GM21367 (cell line): ENCODE measurements around the gene FOXN1.
"Not testable (repeated sequence)": the region's sequence is repeated elsewhere in the genome, so short reads cannot be mapped to it uniquely, and the experiment has no call there.

Source experiments
- ATAC-seq: cut with Tn5 transposase; IDR thresholded peaks from one replicate; pipeline ENCODE4 v1.9.1; 2021; ENCODE audit not compliant: unreplicated experiment

The FOXN1 gene

GRCh38 chr17:28499684-28500357, 6.3 kb upstream of the FOXN1 start:
- ATAC-seq, result no peak

- ATAC-seq, result no peak
These were observed 5.3 kb upstream of the FOXN1 start for GRCh38 chr17:28500712-28501379.

DNA sequence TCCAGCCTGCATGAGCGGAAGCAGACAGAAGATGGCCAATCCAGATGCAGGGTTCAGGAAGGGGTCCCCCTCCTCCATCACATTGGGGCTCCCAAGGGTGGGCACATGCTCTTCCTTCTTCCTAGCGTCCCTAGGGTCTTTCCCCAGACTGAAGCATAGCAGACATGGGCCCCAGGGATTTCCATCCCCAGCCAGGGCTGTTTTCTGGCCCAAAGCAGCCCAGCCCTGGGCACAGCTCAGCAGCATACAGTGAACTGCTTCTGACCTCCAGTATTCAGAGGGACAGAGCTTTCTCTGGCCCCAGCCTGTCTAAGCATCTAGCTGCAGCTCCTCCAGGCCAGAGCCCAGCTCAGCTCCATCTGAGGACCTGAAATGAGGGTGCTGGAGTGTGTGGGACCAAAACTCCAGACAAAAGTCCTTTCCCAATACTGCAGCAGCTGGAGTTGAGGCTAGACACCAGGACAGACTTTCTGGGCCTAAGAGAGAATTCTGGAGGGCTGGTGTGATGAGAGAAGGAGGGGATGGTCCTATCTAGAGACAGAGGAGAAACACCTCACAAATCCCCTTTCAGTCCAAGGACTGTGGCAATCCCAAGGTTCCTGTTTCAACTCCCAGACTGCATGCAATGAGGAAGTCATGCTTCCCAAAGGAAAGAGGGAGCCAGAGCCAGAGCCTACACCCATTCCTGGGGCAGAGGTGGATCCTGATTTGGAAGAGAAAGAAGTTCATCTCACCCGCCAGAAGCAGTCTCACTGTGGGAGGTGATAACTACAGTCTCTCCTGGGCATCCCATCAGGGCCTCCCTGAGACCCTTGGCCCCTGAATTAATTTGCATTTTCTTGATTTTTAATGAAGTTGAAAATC, 4.5 kb upstream of the FOXN1 start:
- ATAC-seq, result no peak

DNA sequence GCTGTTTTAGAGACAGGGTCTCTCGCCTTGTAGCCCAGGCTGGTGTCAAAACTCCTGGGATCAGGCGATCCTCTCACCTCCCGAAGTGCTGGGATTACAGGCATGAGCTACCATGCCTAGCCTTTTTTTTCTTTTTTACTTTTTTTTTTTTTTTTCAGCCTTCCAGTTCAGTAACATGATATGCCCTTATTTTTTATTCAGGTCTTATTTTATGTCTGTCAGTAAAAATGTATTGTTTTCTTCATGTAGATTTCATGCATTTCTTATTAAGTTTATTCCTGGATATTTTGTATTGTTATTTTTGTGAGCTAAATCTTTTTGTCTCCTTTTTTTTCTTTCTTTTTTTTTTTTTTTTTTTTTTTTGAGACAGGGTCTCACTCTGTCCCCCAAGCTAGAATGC, 2.7 kb upstream of the FOXN1 start:
- no peak for ATAC-seq

DNA sequence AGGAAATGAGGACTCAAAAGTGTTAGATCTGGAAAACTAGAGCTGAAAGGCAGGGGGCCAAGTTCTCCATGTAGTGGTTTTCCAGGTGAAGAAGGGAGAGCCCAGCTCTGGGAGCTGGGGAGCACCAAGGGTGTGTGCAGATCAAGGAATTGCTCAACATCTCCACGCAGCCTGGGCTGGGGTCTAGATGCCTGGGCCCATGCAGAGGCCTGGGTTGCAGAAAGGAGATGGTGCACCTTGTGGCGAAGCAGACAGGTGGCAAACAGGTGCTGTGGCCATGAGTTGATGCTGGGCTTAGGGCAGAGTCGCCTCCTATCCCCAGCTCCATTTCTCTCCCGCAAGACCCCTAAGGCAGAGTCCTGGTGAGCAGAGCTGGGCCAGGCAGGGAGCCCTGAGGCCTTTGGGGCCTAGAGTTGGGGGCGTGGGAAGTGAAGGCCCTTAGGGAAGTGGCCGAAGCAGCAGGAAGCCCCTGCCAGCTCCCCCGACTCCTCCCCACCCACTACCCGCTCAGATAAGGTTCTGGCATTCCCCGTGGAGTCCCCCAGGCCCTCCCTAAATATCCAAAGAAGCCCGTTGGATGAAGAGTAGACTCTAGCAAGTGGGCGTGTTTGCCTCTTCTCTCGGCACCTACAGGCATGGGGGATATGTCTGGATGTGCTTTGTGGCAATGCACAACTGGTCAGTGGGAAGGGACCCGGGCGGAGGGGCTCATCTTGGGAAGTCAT, 777 bp downstream of the FOXN1 start:
- no peak for ATAC-seq

DNA sequence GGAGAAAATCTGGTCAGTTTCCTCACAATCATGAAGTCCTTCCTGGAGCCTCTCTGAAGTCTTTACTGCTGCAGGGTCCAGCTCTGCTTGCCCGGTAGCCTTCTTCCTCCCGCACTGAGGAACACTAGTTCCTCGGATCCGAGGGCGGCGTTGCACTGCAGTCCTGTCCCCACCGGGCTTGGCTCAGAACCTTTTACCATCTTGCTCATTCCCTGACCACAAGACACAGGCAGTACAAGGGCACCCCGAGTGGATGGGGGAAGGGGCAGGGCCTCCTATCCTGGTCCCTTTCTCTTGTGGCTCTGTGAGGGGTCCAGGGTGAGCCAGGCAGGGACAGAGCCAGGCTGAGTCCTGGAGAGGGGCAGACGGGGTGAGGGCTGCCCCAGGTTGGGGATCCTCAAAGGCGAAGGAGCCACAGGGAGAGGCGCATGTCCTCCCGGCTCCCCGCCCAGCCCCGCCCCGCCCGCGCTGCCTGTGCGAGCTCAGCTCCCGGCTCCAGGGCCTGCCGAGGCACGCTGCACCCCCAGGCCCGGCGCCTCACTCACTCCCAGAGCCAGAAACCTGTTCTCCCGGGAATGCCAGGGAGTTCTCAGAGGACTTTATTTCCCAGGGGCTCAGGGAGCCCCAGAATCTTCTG, 1.5 kb downstream of the FOXN1 start:
- ATAC-seq, result no peak

GRCh38 chr17:28508211-28508724, 2.1 kb downstream of the FOXN1 start:
- no peak for ATAC-seq

DNA sequence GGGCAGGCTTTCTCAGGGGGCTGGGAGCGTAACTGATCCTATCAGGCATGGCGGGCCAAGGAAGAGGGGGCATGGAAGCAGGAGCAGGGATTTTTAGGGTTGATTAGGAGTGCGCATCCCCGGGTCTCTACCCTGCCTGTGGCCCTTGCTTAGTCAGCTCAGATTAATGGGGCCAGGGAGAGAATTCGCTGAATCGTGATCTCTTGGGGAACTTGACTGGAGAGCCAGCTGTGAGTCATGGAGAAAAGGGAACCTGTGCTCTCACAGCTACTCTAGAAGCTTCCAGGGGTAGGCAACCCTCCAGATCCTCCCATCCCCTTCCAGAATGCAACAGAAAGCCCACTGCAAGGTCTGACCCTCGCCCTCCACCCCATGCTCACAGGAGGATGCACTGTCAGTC, 3.6 kb downstream of the FOXN1 start:
- no peak for ATAC-seq

DNA sequence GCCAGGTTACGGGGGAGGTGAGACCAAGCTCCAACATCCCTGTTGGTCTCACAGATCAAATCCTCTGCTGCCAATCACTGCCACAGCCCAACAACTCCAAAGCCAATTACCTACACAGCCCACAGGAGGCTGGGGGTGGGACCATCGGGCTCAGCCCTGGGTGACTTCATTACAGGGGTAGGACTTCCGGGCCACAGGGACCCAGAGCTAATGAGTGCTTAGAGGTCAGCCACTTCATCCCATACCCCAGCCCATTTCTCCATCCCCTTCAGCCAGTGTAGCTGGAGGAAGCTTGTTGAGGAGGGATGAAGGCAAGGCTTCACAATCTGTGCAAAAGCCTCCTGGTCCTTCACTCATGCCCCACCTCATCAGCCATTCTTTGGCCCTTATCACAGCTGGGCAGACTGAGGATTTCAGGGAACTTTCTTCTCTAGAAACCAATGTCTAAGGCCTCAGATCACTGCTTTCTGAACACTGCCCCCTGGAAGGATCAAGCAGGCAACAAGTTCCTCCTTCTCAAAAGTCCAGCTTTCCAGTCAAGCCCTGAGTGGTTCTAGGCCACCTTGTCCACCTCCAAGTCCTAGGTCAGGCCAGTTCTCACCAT, 5.8 kb downstream of the FOXN1 start:
- no peak for ATAC-seq

- ATAC-seq, result no peak
These were observed 7.3 kb downstream of the FOXN1 start for GRCh38 chr17:28513476-28513875.

DNA sequence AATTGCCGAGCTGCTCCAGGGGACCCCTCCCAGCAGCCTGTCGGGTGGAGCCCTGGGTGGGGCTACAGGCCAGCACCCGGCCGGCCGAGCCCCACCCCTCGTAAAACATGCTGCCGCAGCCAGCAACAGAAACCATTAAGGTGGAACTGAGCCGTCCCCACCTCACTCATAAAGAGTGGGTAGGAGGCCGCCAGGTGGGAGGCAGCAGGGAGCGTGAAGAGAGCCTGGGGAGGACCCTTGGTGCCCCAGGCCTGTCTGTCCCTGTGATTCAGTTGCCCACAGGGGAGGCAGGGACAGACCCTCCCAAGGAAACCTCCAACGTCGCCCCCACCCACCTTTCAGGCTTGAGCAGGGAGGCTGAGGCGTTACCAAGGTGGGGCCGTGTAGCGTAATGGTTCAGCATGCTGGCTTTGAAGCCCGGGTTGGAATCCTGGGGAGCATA, 8.4 kb downstream of the FOXN1 start:
- ATAC-seq, result no peak

- ATAC-seq, result no peak
These were observed 9.4 kb downstream of the FOXN1 start for GRCh38 chr17:28515518-28515917.

DNA sequence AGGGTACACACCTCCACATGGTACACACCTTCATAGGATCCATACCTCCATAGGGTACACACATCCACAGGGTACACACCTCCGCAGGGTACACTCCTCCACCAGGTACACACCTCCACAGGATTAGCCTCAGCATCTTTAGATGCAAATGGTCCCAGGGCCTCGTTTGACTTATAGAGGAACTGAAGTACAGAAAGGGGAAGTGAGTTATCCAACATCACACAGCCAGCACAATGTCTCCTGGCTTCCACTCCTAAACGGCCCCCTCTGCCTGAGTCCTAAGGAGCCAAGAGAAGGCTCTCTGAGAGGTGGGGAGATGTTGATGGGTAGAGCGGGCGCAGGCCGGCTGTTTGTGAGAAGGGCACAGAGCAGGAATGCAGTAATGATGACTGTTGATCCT, 12.0 kb downstream of the FOXN1 start:
- no peak for ATAC-seq

- ATAC-seq, result no peak
These were observed 12.4 kb downstream of the FOXN1 start for GRCh38 chr17:28518578-28518977.

DNA sequence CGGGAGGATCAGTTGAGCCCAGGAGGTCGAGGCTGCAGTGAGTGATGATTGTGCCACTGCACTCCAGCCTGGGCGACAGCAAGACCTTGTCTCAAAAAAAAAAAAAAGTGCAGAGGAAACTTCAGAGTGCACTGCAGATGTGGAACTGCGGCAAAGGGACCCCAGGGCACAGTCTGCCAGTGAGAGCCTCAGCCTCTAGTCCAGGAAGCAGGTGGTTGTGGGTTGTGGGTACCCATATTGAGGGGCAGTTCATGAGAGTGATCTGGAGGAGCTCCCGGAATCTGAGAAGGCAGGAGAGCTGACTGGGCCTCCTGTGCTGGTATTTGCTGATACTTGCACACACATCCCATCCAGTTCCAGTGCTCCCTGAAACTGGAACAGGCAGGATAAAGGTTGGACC, 13.1 kb downstream of the FOXN1 start:
- ATAC-seq, result no peak

- ATAC-seq, result no peak
These were observed 14.5 kb downstream of the FOXN1 start for GRCh38 chr17:28520687-28521086.

DNA sequence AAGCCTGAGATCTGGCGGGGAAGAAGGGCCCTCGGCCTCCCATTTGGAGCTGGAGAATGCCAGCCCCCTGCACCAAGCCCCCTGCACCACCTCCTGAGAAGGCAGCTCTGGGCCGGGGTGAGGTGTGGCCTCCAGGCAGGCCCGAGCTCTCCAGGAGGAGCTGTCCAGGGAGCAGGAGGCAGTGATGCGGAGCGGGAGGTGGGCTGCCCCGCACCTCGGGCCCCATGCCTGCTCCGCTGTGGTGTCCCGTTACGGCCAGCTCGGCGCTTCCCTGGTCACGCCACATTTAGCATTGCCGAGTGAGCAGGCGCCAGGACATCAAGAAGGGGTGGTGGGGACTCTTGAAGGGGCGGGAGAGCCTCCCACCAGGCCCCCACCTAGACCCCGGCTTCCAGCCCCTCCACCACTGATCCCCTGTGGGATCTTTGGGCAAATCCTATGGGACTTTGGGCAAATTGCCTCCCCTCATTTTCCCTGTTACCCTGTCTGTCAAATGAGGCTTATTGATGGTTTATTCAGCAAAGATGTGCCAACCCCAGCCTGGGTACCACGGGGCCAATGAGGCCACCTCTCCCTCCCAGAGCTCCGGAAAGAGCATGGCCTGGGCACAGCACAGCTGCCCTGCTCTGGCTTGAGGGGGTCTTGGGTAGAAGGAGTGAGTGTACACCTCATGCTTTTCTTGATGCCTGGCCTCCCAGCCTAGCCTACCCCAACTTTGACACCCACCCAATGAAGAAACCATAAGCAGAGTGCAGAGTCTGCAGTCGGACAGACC, 15.3 kb downstream of the FOXN1 start:
- ATAC-seq, result no peak

- not testable (repeated sequence) for ATAC-seq
These were observed 16.1 kb downstream of the FOXN1 start for GRCh38 chr17:28522281-28522680.

GRCh38 chr17:28523186-28523585, 17.0 kb downstream of the FOXN1 start:
- ATAC-seq, result no peak
